Calu3 (cell line): ENCODE data around the gene BTNL2. TPM values are rescaled to one million over a fixed set of nuclear protein-coding genes. Genes with fewer than 3 reads are reported as not detected.

ENCODE experiments used
- BruUV-seq: library from RNA; stranded (reverse); fragments of 400-500 nt; replicated peaks from 2 replicates; lab custom pipeline; 2021; lab: Mats Ljungman, UMichigan
- CTCF ChIA-PET: fragments of 300-600 bp; sonication (Branson Sonifier 250); formaldehyde crosslinking; loops from one replicate; lab custom pipeline; 2022; ENCODE audit warnings: antibody characterized with exemption; lab: Charles Lee
- DNase-seq: peaks from one replicate; pipeline ENCODE4 v3.0.0; 2022
- H3K27ac Mint-ChIP-seq: one replicate; pipeline ENCODE4 v1.8.0; 2022; ENCODE audit warnings: mixed read lengths; ENCODE audit not compliant: unreplicated experiment
- H3K27me3 Mint-ChIP-seq: one replicate; pipeline ENCODE4 v1.8.0; 2022; ENCODE audit warnings: mixed read lengths; ENCODE audit not compliant: unreplicated experiment
- H3K36me3 Mint-ChIP-seq: one replicate; pipeline ENCODE4 v1.8.0; 2022; ENCODE audit warnings: mild to moderate bottlenecking, moderate library complexity, mixed read lengths; ENCODE audit not compliant: insufficient read depth, unreplicated experiment
- H3K4me1 Mint-ChIP-seq: one replicate; pipeline ENCODE4 v1.8.0; 2022; ENCODE audit warnings: mild to moderate bottlenecking, low read depth, mixed read lengths; ENCODE audit not compliant: unreplicated experiment
- H3K4me3 Mint-ChIP-seq: one replicate; pipeline ENCODE4 v1.8.0; 2022; ENCODE audit warnings: mild to moderate bottlenecking, low read depth, moderate library complexity, mixed read lengths; ENCODE audit not compliant: unreplicated experiment
- H3K9me3 Mint-ChIP-seq: one replicate; pipeline ENCODE4 v1.8.0; 2022; ENCODE audit warnings: low read depth, mixed read lengths; ENCODE audit not compliant: unreplicated experiment
- intact Hi-C: fragments of 100-400 bp; cut with micrococcal nuclease; formaldehyde crosslinking; loops from one replicate; pipeline ENCODE4 v1.10.0; 2022; ENCODE audit not compliant: unreplicated experiment
- total RNA-seq: library from RNA; stranded (reverse); gene quantifications from 2 replicates; pipeline ENCODE4 v1.2.3, GENCODE V29; 2022
- TF ChIP-seq, protein P1 (sequence below): fragments of 200-600 bp; IDR thresholded peaks from one replicate; pipeline ENCODE4 v1.8.0; 2022; ENCODE audit warnings: antibody characterized with exemption; ENCODE audit not compliant: unreplicated experiment

BTNL2 gene
- total RNA-seq, 1 experiment from 2014 or later = not detected

- H3K27me3 Mint-ChIP-seq = peaks cover 93% of the 10 kb centered on the region
- intact Hi-C loops = loop anchor here (10.0 kb wide), 1 partner anchor 449 kb away; no protein-coding TSS in a partner anchor
- H3K9me3 Mint-ChIP-seq = no peaks in the 10 kb centered on the region
- CTCF ChIA-PET = interaction anchor here (0.6 to 3.6 kb wide), 3 partner anchors 285 to 385 kb away, joined by 7 to 14 read pairs (median 13); no protein-coding TSS in a partner anchor
- peak; percentile 87 for DNase-seq
- no peak overlapping the region for H3K4me3 Mint-ChIP-seq
- peaks cover 21% of the 10 kb centered on the region for H3K4me1 Mint-ChIP-seq
- TF ChIP-seq, protein P1, sequence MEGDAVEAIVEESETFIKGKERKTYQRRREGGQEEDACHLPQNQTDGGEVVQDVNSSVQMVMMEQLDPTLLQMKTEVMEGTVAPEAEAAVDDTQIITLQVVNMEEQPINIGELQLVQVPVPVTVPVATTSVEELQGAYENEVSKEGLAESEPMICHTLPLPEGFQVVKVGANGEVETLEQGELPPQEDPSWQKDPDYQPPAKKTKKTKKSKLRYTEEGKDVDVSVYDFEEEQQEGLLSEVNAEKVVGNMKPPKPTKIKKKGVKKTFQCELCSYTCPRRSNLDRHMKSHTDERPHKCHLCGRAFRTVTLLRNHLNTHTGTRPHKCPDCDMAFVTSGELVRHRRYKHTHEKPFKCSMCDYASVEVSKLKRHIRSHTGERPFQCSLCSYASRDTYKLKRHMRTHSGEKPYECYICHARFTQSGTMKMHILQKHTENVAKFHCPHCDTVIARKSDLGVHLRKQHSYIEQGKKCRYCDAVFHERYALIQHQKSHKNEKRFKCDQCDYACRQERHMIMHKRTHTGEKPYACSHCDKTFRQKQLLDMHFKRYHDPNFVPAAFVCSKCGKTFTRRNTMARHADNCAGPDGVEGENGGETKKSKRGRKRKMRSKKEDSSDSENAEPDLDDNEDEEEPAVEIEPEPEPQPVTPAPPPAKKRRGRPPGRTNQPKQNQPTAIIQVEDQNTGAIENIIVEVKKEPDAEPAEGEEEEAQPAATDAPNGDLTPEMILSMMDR = peak; percentile 100
- H3K36me3 Mint-ChIP-seq = no peaks in the 10 kb centered on the region
- no TSS peak for BruUV-seq
- H3K27ac Mint-ChIP-seq = no peak overlapping the region
These were observed 8.6 kb upstream of the BTNL2 start for GRCh38 chr6:32415521-32416019.

GRCh38 chr6:32413427-32414047, 6.6 kb upstream of the BTNL2 start:
- TF ChIP-seq, protein P1 = peak; percentile 96
- intact Hi-C loops = loop anchor here (1.0 to 10.0 kb wide), 5 partner anchors 169 to 451 kb away; no protein-coding TSS in a partner anchor
- no peak overlapping the region for H3K4me3 Mint-ChIP-seq
- H3K36me3 Mint-ChIP-seq = no peaks in the 10 kb centered on the region
- peak; percentile 94 for DNase-seq
- no peak overlapping the region for H3K27ac Mint-ChIP-seq
- peaks cover 84% of the 10 kb centered on the region for H3K27me3 Mint-ChIP-seq
- no peaks in the 10 kb centered on the region for H3K9me3 Mint-ChIP-seq
- peaks cover 21% of the 10 kb centered on the region for H3K4me1 Mint-ChIP-seq
- no TSS peak for BruUV-seq
- CTCF ChIA-PET = interaction anchor here (1.2 to 3.6 kb wide), 5 partner anchors 278 to 380 kb away, joined by 3 to 14 read pairs (median 6); no protein-coding TSS in a partner anchor

DNA sequence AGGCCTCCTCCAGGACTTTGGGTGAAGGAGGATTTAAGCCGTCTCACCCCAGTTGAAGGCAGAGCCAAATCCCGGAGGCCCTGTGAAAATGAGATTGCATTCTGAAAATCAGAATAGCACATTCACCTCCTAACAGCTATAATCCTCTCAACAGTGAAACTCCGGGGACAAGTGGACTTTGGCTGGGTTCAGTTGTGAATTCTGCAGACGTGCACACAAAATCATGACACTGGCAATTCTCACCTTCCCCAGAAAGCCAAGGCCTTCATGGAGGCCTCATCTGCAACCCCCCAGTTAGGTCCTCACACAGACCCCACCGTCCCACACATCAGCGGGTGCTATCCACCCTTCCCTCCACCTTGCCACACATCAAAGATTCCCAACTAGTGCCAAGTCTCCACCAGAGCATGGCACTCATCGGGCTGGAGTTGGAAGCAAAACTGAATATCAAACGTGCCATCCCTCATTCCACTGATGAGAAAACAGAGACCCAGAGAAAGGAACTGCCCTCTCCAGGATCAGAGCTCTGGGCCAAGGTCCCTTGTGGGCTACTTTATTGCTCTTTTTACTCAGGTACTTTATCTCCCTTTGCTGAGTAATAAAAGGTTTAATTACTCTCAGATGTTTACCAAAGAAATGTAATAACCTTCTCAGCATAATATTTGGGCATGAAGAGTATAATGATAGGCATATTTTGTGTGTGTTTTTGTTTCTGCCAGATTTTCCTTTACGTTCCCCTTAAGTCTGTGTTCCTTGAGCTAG, 4.8 kb upstream of the BTNL2 start:
- Mint-ChIP-seq H3K4me1 (peaks cover 21% of the 10 kb centered on the region), H3K9me3 (no peaks in the 10 kb centered on the region), H3K27ac (no peak overlapping the region), H3K27me3 (peaks cover 84% of the 10 kb centered on the region), H3K36me3 (no peaks in the 10 kb centered on the region), H3K4me3 (no peak overlapping the region)
- no TSS peak for BruUV-seq
- DNase-seq = no peak
- CTCF ChIA-PET = no interaction called here
- intact Hi-C loops = loop anchor here (2.0 to 10.0 kb wide), 3 partner anchors 167 to 453 kb away; no protein-coding TSS in a partner anchor
- TF ChIP-seq, protein P1 = no peak

- DNase-seq = no peak
- Mint-ChIP-seq H3K27ac (no peak overlapping the region), H3K4me3 (no peak overlapping the region), H3K4me1 (peaks cover 19% of the 10 kb centered on the region), H3K9me3 (no peaks in the 10 kb centered on the region), H3K36me3 (no peaks in the 10 kb centered on the region), H3K27me3 (peaks cover 86% of the 10 kb centered on the region)
- CTCF ChIA-PET = no interaction called here
- no TSS peak for BruUV-seq
- TF ChIP-seq, protein P1 = no peak
- intact Hi-C loops = loop anchor here (10.0 kb wide), 1 partner anchor 454 kb away; no protein-coding TSS in a partner anchor
These were observed 3.9 kb upstream of the BTNL2 start for GRCh38 chr6:32410906-32411305.
